OCI-LY7 (cell line): ENCODE measurements around the gene SMNDC1.
"Not testable (repeated sequence)": the region's sequence is repeated elsewhere in the genome, so short reads cannot be mapped to it uniquely, and the experiment has no call there.

Source experiments
- EZH2phosphoT487 ChIP-seq: fragments of 200-600 bp; sonication (generic); IDR thresholded peaks from 2 replicates; pipeline ENCODE4 v1.6.1; 2018; ENCODE audit warnings: low read depth, borderline replicate concordance, mild to moderate bottlenecking, mixed run types, antibody characterized with exemption, low read length, moderate library complexity, mixed read lengths
- TF ChIP-seq, protein P1 (sequence below): fragments of 200-600 bp; sonication (generic); conservative IDR thresholded peaks from 2 replicates; pipeline ENCODE4 v1.5.1; 2014; ENCODE audit warnings: mild to moderate bottlenecking, antibody characterized with exemption, low read length, moderate library complexity, mixed read lengths

GRCh38 chr10:110251392-110251791 is 53.3 kb downstream of the SMNDC1 start:
- TF ChIP-seq, protein P1, sequence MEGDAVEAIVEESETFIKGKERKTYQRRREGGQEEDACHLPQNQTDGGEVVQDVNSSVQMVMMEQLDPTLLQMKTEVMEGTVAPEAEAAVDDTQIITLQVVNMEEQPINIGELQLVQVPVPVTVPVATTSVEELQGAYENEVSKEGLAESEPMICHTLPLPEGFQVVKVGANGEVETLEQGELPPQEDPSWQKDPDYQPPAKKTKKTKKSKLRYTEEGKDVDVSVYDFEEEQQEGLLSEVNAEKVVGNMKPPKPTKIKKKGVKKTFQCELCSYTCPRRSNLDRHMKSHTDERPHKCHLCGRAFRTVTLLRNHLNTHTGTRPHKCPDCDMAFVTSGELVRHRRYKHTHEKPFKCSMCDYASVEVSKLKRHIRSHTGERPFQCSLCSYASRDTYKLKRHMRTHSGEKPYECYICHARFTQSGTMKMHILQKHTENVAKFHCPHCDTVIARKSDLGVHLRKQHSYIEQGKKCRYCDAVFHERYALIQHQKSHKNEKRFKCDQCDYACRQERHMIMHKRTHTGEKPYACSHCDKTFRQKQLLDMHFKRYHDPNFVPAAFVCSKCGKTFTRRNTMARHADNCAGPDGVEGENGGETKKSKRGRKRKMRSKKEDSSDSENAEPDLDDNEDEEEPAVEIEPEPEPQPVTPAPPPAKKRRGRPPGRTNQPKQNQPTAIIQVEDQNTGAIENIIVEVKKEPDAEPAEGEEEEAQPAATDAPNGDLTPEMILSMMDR, result not testable (repeated sequence)
- not testable (repeated sequence) for TF ChIP-seq EZH2phosphoT487
